Measurements from ENCODE around the gene HEY2.

GRCh38 chr6:125752773-125753172 is 3.3 kb downstream of the HEY2 start:
- TF ChIP-seq POLR2A (IDR thresholded peaks at IDR 0.05): no peak
- TF ChIP-seq CTCF (IDR thresholded peaks at IDR 0.05): no peak
- TF ChIP-seq EP300 (IDR thresholded peaks at IDR 0.05): no peak
